ENCODE results near the gene FRMD5. TPM values are rescaled to one million over a fixed set of nuclear protein-coding genes. Genes with fewer than 3 reads are reported as not detected.

The FRMD5 gene
- polyA plus RNA-seq, 1 donor from 2014 or later, result 0.30 TPM

- no peaks in the 10 kb centered on the region for H3K27me3 Mint-ChIP-seq
- peaks cover 2 to 5% (median 2%) of the 10 kb centered on the region in 3 donors for H3K4me1 Mint-ChIP-seq
- H3K4me3 Mint-ChIP-seq, result no peak overlapping the region
- H3K27ac Mint-ChIP-seq, result no peak overlapping the region
- no peaks in the 10 kb centered on the region for H3K36me3 Mint-ChIP-seq
- no peaks in the 10 kb centered on the region for H3K9me3 Mint-ChIP-seq
Observed at GRCh38 chr15:43969802-43970375, 225.2 kb downstream of the FRMD5 start.

GRCh38 chr15:43968551-43968950 is 226.5 kb downstream of the FRMD5 start:
- Mint-ChIP-seq H3K4me3 (no peak overlapping the region), H3K27ac (no peak overlapping the region), H3K4me1 (no peaks in the 10 kb centered on the region), H3K36me3 (peaks cover under 1% of the 10 kb centered on the region), H3K27me3 (no peaks in the 10 kb centered on the region), H3K9me3 (no peaks in the 10 kb centered on the region)

GRCh38 chr15:43966646-43967045 is 228.4 kb downstream of the FRMD5 start:
- Mint-ChIP-seq H3K27me3 (no peaks in the 10 kb centered on the region), H3K4me1 (no peaks in the 10 kb centered on the region), H3K36me3 (peaks cover 1% of the 10 kb centered on the region), H3K27ac (no peak overlapping the region), H3K4me3 (no peak overlapping the region), H3K9me3 (no peaks in the 10 kb centered on the region)

- H3K27ac Mint-ChIP-seq, result no peak overlapping the region
Observed at GRCh38 chr15:43958861-43959330, 236.2 kb downstream of the FRMD5 start.

GRCh38 chr15:43957724-43958123 is 237.3 kb downstream of the FRMD5 start:
- Mint-ChIP-seq H3K36me3 (peaks cover 3% of the 10 kb centered on the region), H3K27ac (no peak overlapping the region), H3K4me1 (no peaks in the 10 kb centered on the region), H3K27me3 (peaks cover 10% of the 10 kb centered on the region), H3K9me3 (no peaks in the 10 kb centered on the region), H3K4me3 (no peak overlapping the region)

More at GRCh38 chr15:43958861-43959330, 236.2 kb downstream of the FRMD5 start:
- no peak overlapping the region for H3K4me3 Mint-ChIP-seq
- H3K4me1 Mint-ChIP-seq, result no peaks in the 10 kb centered on the region
- peaks cover 5% of the 10 kb centered on the region for H3K36me3 Mint-ChIP-seq
- H3K9me3 Mint-ChIP-seq, result no peaks in the 10 kb centered on the region
- H3K27me3 Mint-ChIP-seq, result peaks cover 10% of the 10 kb centered on the region

GRCh38 chr15:43955140-43955539 is 239.9 kb downstream of the FRMD5 start:
- Mint-ChIP-seq H3K9me3 (no peaks in the 10 kb centered on the region), H3K4me1 (peaks cover 0 to 4% (median 0%) of the 10 kb centered on the region in 3 donors), H3K27me3 (peaks cover 13% of the 10 kb centered on the region), H3K4me3 (no peak overlapping the region), H3K36me3 (no peaks in the 10 kb centered on the region), H3K27ac (no peak overlapping the region)

GRCh38 chr15:43954181-43954621 is 240.9 kb downstream of the FRMD5 start:
- H3K4me3 Mint-ChIP-seq, result no peak overlapping the region
- H3K27me3 Mint-ChIP-seq, result peaks cover 10% of the 10 kb centered on the region
- H3K27ac Mint-ChIP-seq, result no peak overlapping the region
- H3K9me3 Mint-ChIP-seq, result no peaks in the 10 kb centered on the region
- H3K36me3 Mint-ChIP-seq, result no peaks in the 10 kb centered on the region
- H3K4me1 Mint-ChIP-seq, result peaks cover 0 to 7% (median 1%) of the 10 kb centered on the region in 3 donors

GRCh38 chr15:43953402-43953801 is 241.7 kb downstream of the FRMD5 start:
- Mint-ChIP-seq H3K9me3 (no peaks in the 10 kb centered on the region), H3K27me3 (peaks cover 5% of the 10 kb centered on the region), H3K36me3 (no peaks in the 10 kb centered on the region), H3K4me3 (no peak overlapping the region), H3K4me1 (peaks cover 6 to 14% (median 7%) of the 10 kb centered on the region in 3 donors), H3K27ac (no peak overlapping the region)

- Mint-ChIP-seq H3K4me3 (no peak overlapping the region), H3K27ac (no peak overlapping the region), H3K4me1 (peaks cover 8 to 21% (median 10%) of the 10 kb centered on the region in 3 donors)
Observed at GRCh38 chr15:43950531-43950930, 244.5 kb downstream of the FRMD5 start.

GRCh38 chr15:43948691-43949325 is 246.3 kb downstream of the FRMD5 start:
- H3K4me1 Mint-ChIP-seq, result peaks cover 8 to 21% (median 10%) of the 10 kb centered on the region in 3 donors
- no peaks in the 10 kb centered on the region for H3K36me3 Mint-ChIP-seq
- no peak overlapping the region for H3K4me3 Mint-ChIP-seq
- peak overlapping the region in 1 of 3 donors; percentile 39 for H3K27ac Mint-ChIP-seq
- peaks cover 5% of the 10 kb centered on the region for H3K27me3 Mint-ChIP-seq
- H3K9me3 Mint-ChIP-seq, result no peaks in the 10 kb centered on the region

More at GRCh38 chr15:43950531-43950930, 244.5 kb downstream of the FRMD5 start:
- Mint-ChIP-seq H3K36me3 (no peaks in the 10 kb centered on the region), H3K9me3 (no peaks in the 10 kb centered on the region), H3K27me3 (peaks cover 5% of the 10 kb centered on the region)

GRCh38 chr15:43943511-43943910 is 251.6 kb downstream of the FRMD5 start:
- H3K4me1 Mint-ChIP-seq, result peaks cover 11 to 27% (median 22%) of the 10 kb centered on the region in 3 donors
- H3K4me3 Mint-ChIP-seq, result no peak overlapping the region
- H3K9me3 Mint-ChIP-seq, result no peaks in the 10 kb centered on the region
- H3K27me3 Mint-ChIP-seq, result no peaks in the 10 kb centered on the region
- no peaks in the 10 kb centered on the region for H3K36me3 Mint-ChIP-seq
- no peak overlapping the region for H3K27ac Mint-ChIP-seq

GRCh38 chr15:43942194-43942593 is 252.9 kb downstream of the FRMD5 start:
- H3K27me3 Mint-ChIP-seq, result no peaks in the 10 kb centered on the region
- peak overlapping the region in 1 of 4 donors; percentile 27 for H3K4me3 Mint-ChIP-seq
- peaks cover 10 to 26% (median 19%) of the 10 kb centered on the region in 3 donors for H3K4me1 Mint-ChIP-seq
- H3K36me3 Mint-ChIP-seq, result no peaks in the 10 kb centered on the region
- peak overlapping the region in 1 of 3 donors; percentile 65 for H3K27ac Mint-ChIP-seq
- H3K9me3 Mint-ChIP-seq, result no peaks in the 10 kb centered on the region

GRCh38 chr15:43941555-43941954 is 253.5 kb downstream of the FRMD5 start:
- H3K4me3 Mint-ChIP-seq, result peak overlapping the region in 1 of 4 donors; percentile 58
- no peaks in the 10 kb centered on the region for H3K36me3 Mint-ChIP-seq
- peaks cover 10 to 26% (median 19%) of the 10 kb centered on the region in 3 donors for H3K4me1 Mint-ChIP-seq
- H3K27me3 Mint-ChIP-seq, result no peaks in the 10 kb centered on the region
- no peaks in the 10 kb centered on the region for H3K9me3 Mint-ChIP-seq
- H3K27ac Mint-ChIP-seq, result no peak overlapping the region

- H3K27ac Mint-ChIP-seq, result no peak overlapping the region
- peaks cover 10 to 22% (median 19%) of the 10 kb centered on the region in 3 donors for H3K4me1 Mint-ChIP-seq
- H3K36me3 Mint-ChIP-seq, result no peaks in the 10 kb centered on the region
- no peaks in the 10 kb centered on the region for H3K9me3 Mint-ChIP-seq
- no peaks in the 10 kb centered on the region for H3K27me3 Mint-ChIP-seq
- no peak overlapping the region for H3K4me3 Mint-ChIP-seq
Observed at GRCh38 chr15:43941071-43941470, 254.0 kb downstream of the FRMD5 start.

- Mint-ChIP-seq H3K9me3 (no peaks in the 10 kb centered on the region), H3K4me3 (no peak overlapping the region), H3K27ac (no peak overlapping the region), H3K27me3 (peaks cover 2% of the 10 kb centered on the region), H3K4me1 (peaks cover 10 to 19% (median 17%) of the 10 kb centered on the region in 3 donors), H3K36me3 (no peaks in the 10 kb centered on the region)
Observed at GRCh38 chr15:43939070-43939469, 256.0 kb downstream of the FRMD5 start.

- Mint-ChIP-seq H3K4me3 (no peak overlapping the region), H3K27ac (no peak overlapping the region), H3K27me3 (peaks cover 2% of the 10 kb centered on the region), H3K36me3 (no peaks in the 10 kb centered on the region), H3K4me1 (peaks cover 4 to 13% (median 9%) of the 10 kb centered on the region in 3 donors), H3K9me3 (no peaks in the 10 kb centered on the region)
Observed at GRCh38 chr15:43934480-43934879, 260.6 kb downstream of the FRMD5 start.
